Activated CD4-positive, alpha-beta T cell treated with anti-CD3 and anti-CD28 coated beads for 36 hours (primary cell): ENCODE data around the gene RPN2. TPM values are rescaled to one million over a fixed set of nuclear protein-coding genes. Genes with fewer than 3 reads are reported as not detected.

Experiments
- ATAC-seq: fragments of 200-7000 bp; cut with Tn5 transposase; one replicate; pipeline ENCODE4 v1.10.0; 2021; ENCODE audit warnings: mild to moderate bottlenecking, moderate library complexity
- CTCF ChIA-PET: fragments of 350-600 bp; sonication (Branson Sonifier 250); formaldehyde crosslinking; loops from one replicate; lab custom pipeline; 2021; ENCODE audit warnings: antibody characterized with exemption; lab: Charles Lee
- POLR2A ChIA-PET: fragments of 350-600 bp; sonication (Branson Sonifier 250); formaldehyde crosslinking; loops from one replicate; lab custom pipeline; 2021; ENCODE audit warnings: antibody characterized with exemption, inconsistent platforms; lab: Charles Lee
- DNase-seq: peaks from one replicate; pipeline ENCODE4 v3.0.0-alpha.2; 2020
- H3K27ac Mint-ChIP-seq: one replicate; pipeline ENCODE4 v1.8.0; 2021; ENCODE audit warnings: mixed read lengths
- H3K27me3 Mint-ChIP-seq: one replicate; pipeline ENCODE4 v1.8.0; 2021; ENCODE audit warnings: mixed read lengths
- H3K36me3 Mint-ChIP-seq: one replicate; pipeline ENCODE4 v1.8.0; 2021; ENCODE audit warnings: low read depth, mixed read lengths
- H3K4me1 Mint-ChIP-seq: one replicate; pipeline ENCODE4 v1.8.0; 2021; ENCODE audit warnings: mixed read lengths
- H3K4me3 Mint-ChIP-seq: one replicate; pipeline ENCODE4 v1.8.0; 2021; ENCODE audit warnings: mild to moderate bottlenecking, moderate library complexity, mixed read lengths
- H3K9me3 Mint-ChIP-seq: one replicate; pipeline ENCODE4 v1.8.0; 2021; ENCODE audit warnings: low read depth, mixed read lengths
- intact Hi-C, 2 experiments: fragments of 100-400 bp; cut with DNase I in 1 of 2; cut with micrococcal nuclease in 1 of 2; formaldehyde crosslinking; loops; one replicate each; pipeline versions ENCODE4 v1.14.2 to v1.15.1; 2022 to 2024; cut with DNase I, micrococcal nuclease
- total RNA-seq, 2 experiments: library from RNA; stranded (reverse); gene quantifications; one replicate each; pipeline ENCODE4 v1.2.3, GENCODE V29; 2021

Gene RPN2
- total RNA-seq, 2 experiments from 2014 or later, result 103 to 115 TPM

DNA sequence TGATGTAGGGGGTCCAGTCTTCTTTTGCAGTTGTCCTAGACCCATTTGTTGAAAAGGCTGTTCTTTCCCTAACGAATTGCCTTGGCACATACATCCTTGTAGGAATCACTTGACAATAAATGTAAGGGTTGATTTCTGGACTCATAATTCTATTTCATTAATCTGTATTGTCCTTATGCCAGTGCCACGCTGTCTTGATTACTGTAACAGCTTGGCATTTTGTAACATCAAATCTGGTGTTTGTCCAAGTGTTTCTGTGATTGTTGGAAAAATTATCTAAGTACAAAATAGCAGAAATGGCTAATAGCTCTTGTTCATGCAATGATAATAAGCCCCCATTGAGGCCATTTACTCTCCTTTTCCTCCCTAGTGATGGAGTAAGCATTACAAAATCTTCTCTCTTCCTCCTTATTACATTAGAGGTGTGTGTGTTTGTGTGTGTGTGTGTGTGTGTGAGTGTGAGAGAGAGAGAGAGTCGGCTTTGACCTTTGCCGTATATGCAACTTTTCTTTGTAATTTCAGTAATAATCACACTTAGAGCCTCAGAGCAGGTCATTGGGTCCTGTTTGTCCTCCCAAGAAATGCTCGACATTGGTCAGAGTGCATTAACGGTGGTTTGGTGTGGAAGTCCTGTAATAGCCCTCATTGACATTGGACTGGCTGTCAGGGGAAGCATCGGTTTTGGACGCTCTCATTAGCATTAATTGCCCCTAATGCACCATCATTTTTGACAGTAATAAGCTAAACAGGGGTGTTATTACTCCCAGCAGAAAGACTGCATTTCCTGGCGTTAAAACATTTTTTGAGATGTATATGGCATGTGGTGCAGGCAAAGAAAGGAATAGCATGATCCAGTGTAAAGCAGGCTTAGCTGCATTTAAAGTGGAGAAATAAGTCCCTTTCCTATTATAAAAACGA lies 40.9 kb downstream of the RPN2 start:
- no peaks in the 10 kb centered on the region for H3K27me3 Mint-ChIP-seq
- no peak overlapping the region for H3K4me3 Mint-ChIP-seq
- H3K9me3 Mint-ChIP-seq, result no peaks in the 10 kb centered on the region
- intact Hi-C loops, result no loop called here
- H3K27ac Mint-ChIP-seq, result no peak overlapping the region
- peaks cover 49% of the 10 kb centered on the region for H3K36me3 Mint-ChIP-seq
- H3K4me1 Mint-ChIP-seq, result no peaks in the 10 kb centered on the region
- ChIA-PET POLR2A (no interaction called here), CTCF (interaction anchor here (1.4 kb wide), 1 partner anchor 10 kb away, joined by 4 read pairs; no protein-coding TSS in a partner anchor)
- DNase-seq (no peak), ATAC-seq (no peak)

DNA sequence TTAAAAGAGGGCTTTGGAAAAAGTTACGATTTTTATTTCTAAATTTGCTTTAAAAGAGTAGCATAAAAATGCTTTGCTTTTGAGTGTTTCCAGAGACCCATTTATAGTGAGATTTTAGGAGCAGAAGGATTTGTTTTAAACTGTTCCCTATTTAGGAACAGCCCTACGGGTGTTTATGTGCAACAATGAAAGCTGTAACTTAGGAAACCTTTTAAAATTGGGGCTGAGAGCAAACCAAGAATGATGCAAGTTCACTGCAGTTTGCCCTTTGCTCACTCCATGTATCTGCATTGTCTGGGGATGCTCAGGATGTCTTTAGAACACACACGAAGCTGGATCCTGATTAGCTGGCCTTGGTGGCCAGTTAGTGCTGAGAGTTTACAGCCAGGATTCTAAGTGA lies 41.6 kb downstream of the RPN2 start:
- no peak for DNase-seq
- intact Hi-C loops, result no loop called here
- Mint-ChIP-seq H3K36me3 (peaks cover 53% of the 10 kb centered on the region), H3K27ac (no peak overlapping the region), H3K27me3 (no peaks in the 10 kb centered on the region), H3K4me1 (no peaks in the 10 kb centered on the region), H3K9me3 (no peaks in the 10 kb centered on the region), H3K4me3 (no peak overlapping the region)
- ChIA-PET CTCF (interaction anchor here (0.6 to 1.4 kb wide), 3 partner anchors 9 to 26 kb away, joined by 3 to 4 read pairs (median 3); no protein-coding TSS in a partner anchor), POLR2A (no interaction called here)
- no peak for ATAC-seq

DNA sequence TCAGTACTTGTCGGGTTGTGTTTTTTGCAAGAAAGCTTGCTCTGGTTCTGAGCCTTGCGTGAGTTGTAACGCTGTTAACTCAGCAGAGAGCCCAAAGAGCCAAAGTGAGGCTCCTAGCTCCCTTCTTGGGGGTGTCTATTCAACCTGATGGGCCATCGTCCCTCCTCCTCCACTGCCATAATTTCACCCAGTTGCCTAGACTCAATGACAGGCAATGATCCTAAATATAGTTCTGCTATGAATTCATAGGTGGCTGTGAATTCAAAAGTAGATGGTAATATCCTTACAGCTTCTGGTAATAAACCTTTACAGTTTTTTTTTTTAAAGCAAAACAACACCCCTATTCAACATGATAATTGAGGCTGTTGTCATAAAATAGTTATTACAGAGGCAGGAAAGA lies 43.0 kb downstream of the RPN2 start:
- Mint-ChIP-seq H3K4me1 (no peaks in the 10 kb centered on the region), H3K36me3 (peaks cover 46% of the 10 kb centered on the region), H3K27me3 (no peaks in the 10 kb centered on the region), H3K27ac (no peak overlapping the region), H3K4me3 (no peak overlapping the region), H3K9me3 (no peaks in the 10 kb centered on the region)
- ATAC-seq (no peak), DNase-seq (no peak)
- ChIA-PET POLR2A (interaction anchor here (0.7 kb wide), 1 partner anchor 11 kb away, joined by 4 read pairs; no protein-coding TSS in a partner anchor), CTCF (interaction anchor here (2.5 kb wide), 1 partner anchor 27 kb away, joined by 7 read pairs; no protein-coding TSS in a partner anchor)
- intact Hi-C loops, result no loop called here

DNA sequence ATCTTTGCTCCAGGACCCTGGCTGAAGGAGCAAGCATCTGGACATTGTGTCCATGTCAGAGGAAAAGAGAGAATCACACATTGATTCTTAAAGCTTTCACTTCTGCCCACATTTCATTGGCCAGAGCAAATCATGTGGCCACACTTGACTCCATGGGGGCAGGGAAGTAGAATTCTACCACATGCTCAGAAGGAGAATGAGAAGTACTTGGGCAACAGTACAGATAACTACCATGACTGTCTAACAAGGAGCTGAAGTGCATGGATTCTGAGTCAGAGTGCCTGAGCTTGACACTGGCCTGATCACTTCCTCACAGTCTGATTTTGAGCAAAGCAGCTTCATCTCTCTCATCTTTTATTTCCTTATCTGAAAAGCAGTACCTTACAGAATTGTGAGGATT lies 43.9 kb downstream of the RPN2 start:
- POLR2A ChIA-PET, result no interaction called here
- ATAC-seq, result peak; percentile 78
- Mint-ChIP-seq H3K36me3 (peaks cover 52% of the 10 kb centered on the region), H3K4me3 (no peak overlapping the region), H3K4me1 (no peaks in the 10 kb centered on the region), H3K27me3 (no peaks in the 10 kb centered on the region), H3K27ac (no peak overlapping the region), H3K9me3 (no peaks in the 10 kb centered on the region)
- DNase-seq, result peak; percentile 8
- CTCF ChIA-PET, result interaction anchor here (0.6 to 2.5 kb wide), 6 partner anchors 17 to 1250 kb away, joined by 3 to 7 read pairs (median 4); no protein-coding TSS in a partner anchor
- intact Hi-C loops, result no loop called here

DNA sequence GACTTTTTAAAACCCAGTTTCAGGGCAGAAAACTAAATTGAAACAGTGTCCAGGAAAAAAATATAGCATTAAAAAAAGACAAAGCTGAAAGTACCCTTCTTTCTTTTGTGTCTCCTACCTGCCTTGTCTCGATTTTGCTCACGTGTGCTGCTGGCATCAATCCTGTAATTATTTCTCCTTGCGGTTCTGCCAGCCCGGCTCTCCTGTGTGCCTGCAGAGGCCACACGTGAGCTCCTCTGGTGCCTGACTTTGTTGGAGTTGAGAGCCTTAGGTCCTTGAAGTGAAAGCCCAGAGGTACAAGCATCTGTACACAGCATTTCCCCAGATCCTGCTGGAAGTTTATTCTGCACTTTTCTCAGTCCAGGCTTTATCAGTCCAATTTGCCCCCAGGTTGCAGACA lies 46.0 kb downstream of the RPN2 start:
- no peaks in the 10 kb centered on the region for H3K9me3 Mint-ChIP-seq
- peaks cover 50% of the 10 kb centered on the region for H3K36me3 Mint-ChIP-seq
- ChIA-PET POLR2A (no interaction called here), CTCF (interaction anchor here (1.0 to 1.5 kb wide), 4 partner anchors 32 to 819 kb away, joined by 3 read pairs; no protein-coding TSS in a partner anchor)
- H3K27me3 Mint-ChIP-seq, result no peaks in the 10 kb centered on the region
- DNase-seq (no peak), ATAC-seq (no peak)
- H3K27ac Mint-ChIP-seq, result no peak overlapping the region
- no peaks in the 10 kb centered on the region for H3K4me1 Mint-ChIP-seq
- no peak overlapping the region for H3K4me3 Mint-ChIP-seq
- intact Hi-C loops, result no loop called here

DNA sequence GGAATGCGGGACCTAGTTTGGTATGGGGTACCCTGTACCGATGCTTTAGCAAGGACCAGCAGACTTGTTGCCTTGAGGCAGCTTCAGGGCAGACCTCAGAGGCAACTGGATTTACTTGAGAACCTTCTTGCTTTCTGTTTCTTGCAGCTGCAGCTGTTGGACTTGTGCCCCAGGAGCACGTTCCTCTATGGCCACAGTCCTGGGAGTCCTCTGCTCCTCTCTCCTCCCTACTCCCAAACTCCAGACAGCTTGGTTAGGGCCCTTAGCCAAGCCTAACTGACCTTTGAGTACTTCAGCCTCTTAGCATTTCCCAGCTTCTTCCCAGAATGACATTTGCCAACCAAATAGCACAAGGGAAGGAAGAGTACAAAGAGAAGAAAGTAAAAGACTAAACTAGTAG lies 47.8 kb downstream of the RPN2 start:
- ChIA-PET CTCF (interaction anchor here (0.6 kb wide), 1 partner anchor 45 kb away, joined by 3 read pairs; no protein-coding TSS in a partner anchor), POLR2A (no interaction called here)
- DNase-seq (no peak), ATAC-seq (no peak)
- H3K4me3 Mint-ChIP-seq, result no peak overlapping the region
- intact Hi-C loops, result no loop called here
- no peaks in the 10 kb centered on the region for H3K9me3 Mint-ChIP-seq
- no peak overlapping the region for H3K27ac Mint-ChIP-seq
- H3K4me1 Mint-ChIP-seq, result no peaks in the 10 kb centered on the region
- H3K27me3 Mint-ChIP-seq, result no peaks in the 10 kb centered on the region
- peaks cover 55% of the 10 kb centered on the region for H3K36me3 Mint-ChIP-seq

DNA sequence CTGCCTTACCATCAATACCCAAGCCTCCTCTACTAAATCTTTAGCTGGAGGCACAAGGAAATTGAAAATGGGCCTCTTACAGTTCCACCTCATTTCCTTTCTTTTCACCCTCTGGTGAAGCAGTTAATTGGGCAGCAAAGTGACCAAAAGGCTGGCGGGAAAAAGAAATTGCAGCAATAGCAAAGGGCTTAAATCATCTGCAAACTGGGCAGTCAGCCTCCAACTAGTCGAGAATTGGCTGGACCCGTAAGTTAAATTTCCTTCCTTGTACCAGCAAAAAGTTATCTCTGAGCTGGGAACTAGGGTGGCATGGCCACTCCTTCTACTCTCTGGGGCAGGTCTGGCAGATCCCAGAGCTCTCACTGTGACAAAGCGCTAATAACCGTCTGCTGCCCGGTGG lies 49.0 kb downstream of the RPN2 start:
- DNase-seq, result no peak
- POLR2A ChIA-PET, result no interaction called here
- no peaks in the 10 kb centered on the region for H3K4me1 Mint-ChIP-seq
- H3K36me3 Mint-ChIP-seq, result peaks cover 59% of the 10 kb centered on the region
- no peak overlapping the region for H3K4me3 Mint-ChIP-seq
- no peak overlapping the region for H3K27ac Mint-ChIP-seq
- ATAC-seq, result no peak
- CTCF ChIA-PET, result interaction anchor here (0.8 kb wide), 1 partner anchor 350 kb away, joined by 3 read pairs; no protein-coding TSS in a partner anchor
- intact Hi-C loops, result no loop called here
- H3K27me3 Mint-ChIP-seq, result no peaks in the 10 kb centered on the region
- H3K9me3 Mint-ChIP-seq, result no peaks in the 10 kb centered on the region

DNA sequence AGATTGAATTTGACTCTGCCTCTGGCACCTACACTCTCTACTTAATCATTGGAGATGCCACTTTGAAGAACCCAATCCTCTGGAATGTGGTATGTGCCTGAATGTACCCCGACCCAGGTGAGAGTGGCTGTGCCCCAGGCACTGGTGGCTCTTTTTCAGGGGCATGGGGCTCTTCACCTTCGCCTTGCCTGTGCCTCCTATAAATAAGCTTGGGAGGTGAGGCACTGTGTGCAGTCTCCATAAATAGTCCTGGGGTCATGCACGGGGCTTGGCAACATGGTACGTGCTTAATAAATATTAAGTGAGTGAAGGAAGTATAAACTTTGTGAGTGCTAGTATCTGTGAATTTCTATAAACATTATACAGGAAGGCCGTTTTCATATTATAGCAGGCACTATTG lies 49.5 kb downstream of the RPN2 start:
- Mint-ChIP-seq H3K27ac (no peak overlapping the region), H3K27me3 (no peaks in the 10 kb centered on the region), H3K4me3 (no peak overlapping the region), H3K9me3 (no peaks in the 10 kb centered on the region), H3K4me1 (no peaks in the 10 kb centered on the region), H3K36me3 (peaks cover 55% of the 10 kb centered on the region)
- ATAC-seq (no peak), DNase-seq (no peak)
- ChIA-PET CTCF (interaction anchor here (1.2 kb wide), 1 partner anchor 26 kb away, joined by 3 read pairs; no protein-coding TSS in a partner anchor), POLR2A (no interaction called here)
- intact Hi-C loops, result no loop called here

DNA sequence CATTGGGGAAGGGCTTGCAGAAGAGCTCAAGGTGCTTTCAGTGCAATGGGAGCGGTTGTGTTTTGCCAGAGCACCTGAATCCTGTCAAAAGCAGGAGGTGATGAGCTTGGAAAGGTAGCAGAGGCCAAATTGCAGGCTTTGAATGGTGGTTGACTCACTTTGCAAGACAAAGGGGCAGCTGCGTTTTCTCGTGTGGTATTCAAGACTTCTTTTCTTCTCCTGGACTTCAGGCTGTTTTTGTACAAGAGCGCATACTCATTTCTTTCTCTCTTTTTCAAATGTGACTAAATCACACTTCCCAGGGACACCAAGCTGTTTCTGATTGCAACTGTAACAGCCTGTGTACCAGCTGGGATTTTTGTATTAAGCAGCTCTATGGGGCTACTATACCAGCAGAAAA lies 50.2 kb downstream of the RPN2 start:
- Mint-ChIP-seq H3K4me1 (no peaks in the 10 kb centered on the region), H3K27ac (no peak overlapping the region), H3K4me3 (no peak overlapping the region), H3K27me3 (no peaks in the 10 kb centered on the region), H3K36me3 (peaks cover 53% of the 10 kb centered on the region), H3K9me3 (no peaks in the 10 kb centered on the region)
- no peak for DNase-seq
- intact Hi-C loops, result no loop called here
- ChIA-PET POLR2A (no interaction called here), CTCF (interaction anchor here (1.2 kb wide), 2 partner anchors 9 to 27 kb away, joined by 3 to 4 read pairs; no protein-coding TSS in a partner anchor)
- ATAC-seq, result no peak

DNA sequence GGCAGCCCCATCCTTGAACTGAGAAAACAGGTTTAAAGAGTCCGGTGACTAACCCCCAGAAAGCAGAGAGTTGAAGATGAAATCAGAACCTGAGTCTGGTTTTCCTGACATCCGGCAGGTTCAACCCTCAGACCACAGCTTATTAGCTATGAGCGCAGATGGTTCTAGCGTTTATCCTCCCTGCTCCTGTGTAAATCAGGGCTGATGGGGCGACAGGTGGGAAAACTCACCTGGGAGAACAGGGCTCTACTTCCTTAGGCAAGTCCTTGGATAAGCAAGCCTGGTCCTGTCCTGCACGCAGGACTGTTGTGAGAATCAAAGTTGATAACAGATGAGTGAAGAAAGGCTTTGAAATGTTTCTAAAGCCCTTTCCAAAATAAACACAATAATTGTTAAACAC lies 51.1 kb downstream of the RPN2 start:
- no peaks in the 10 kb centered on the region for H3K27me3 Mint-ChIP-seq
- CTCF ChIA-PET, result interaction anchor here (1.2 kb wide), 2 partner anchors 10 to 28 kb away, joined by 3 to 4 read pairs; no protein-coding TSS in a partner anchor

DNA sequence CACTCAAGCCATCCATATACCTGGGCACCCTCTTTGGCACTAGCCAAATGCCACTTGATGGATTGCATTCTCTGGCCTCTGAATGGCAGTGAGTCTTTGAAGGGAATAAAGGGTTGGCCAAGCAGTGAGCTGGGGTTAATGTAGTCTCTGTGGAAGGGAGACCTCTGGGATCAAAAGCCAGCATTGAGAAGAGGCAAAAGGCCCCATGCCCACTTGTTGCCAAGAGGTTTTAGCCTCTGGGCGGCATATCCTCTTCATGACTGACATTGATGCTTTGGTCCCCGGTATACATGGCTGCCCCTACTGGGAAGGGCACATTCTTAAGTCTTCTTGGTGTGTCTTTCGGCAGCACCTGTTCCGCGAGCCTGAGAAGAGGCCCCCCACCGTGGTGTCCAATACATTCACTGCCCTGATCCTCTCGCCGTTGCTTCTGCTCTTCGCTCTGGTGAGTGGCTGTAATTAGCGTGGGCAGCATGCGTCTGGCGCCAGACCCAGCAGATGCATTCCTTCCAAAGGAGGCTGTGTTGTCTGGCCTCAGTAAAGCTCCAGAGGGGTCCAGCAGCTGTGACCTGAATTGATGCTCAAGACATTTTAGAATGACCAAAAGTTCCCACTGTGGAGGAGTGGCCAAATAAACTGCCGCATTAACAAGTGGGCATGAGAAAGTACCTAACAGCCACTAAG lies 53.0 kb downstream of the RPN2 start:
- no peaks in the 10 kb centered on the region for H3K4me1 Mint-ChIP-seq
- ATAC-seq, result no peak
- H3K27ac Mint-ChIP-seq, result no peak overlapping the region
- POLR2A ChIA-PET, result interaction anchor here (0.6 kb wide), 1 partner anchor 10 kb away, joined by 4 read pairs; no protein-coding TSS in a partner anchor
- no peak overlapping the region for H3K4me3 Mint-ChIP-seq
- no peaks in the 10 kb centered on the region for H3K9me3 Mint-ChIP-seq
- no peaks in the 10 kb centered on the region for H3K27me3 Mint-ChIP-seq
- intact Hi-C loops, result no loop called here
- CTCF ChIA-PET, result interaction anchor here (1.1 to 1.2 kb wide), 2 partner anchors 24 to 37 kb away, joined by 3 to 5 read pairs; no protein-coding TSS in a partner anchor
- peaks cover 60% of the 10 kb centered on the region for H3K36me3 Mint-ChIP-seq
- DNase-seq, result no peak

More for the DNA sequence above, 51.1 kb downstream of the RPN2 start:
- POLR2A ChIA-PET, result no interaction called here
- DNase-seq (no peak), ATAC-seq (no peak)
- intact Hi-C loops, result no loop called here
- Mint-ChIP-seq H3K36me3 (peaks cover 52% of the 10 kb centered on the region), H3K9me3 (no peaks in the 10 kb centered on the region), H3K4me3 (no peak overlapping the region), H3K4me1 (no peaks in the 10 kb centered on the region), H3K27ac (no peak overlapping the region)
